ENCODE data around the gene CCDC7.

DNA sequence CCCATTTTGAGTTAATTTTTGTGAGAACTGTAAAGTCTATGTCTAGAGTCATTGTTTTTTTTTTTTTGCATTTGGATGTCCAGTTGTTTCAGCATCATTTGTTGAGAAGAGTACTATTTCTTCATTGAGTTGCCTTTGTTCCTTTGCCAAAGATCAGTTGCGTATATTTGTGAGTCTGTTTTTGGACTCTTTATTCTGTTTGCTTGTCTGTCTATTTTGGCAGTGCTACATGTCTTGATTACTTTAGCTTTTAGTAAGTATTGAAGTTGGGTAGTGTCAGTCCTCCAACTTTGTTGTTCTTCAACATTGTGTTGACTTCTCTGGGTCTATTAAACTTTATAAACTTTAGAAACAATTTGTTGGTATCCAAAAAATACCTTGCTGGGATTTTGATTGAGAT, 31.6 kb downstream of the CCDC7 start:
- TF ChIP-seq POLR2AphosphoS5 (IDR thresholded peaks at IDR 0.05; ENCODE audit: low read depth, low read length): no peak
- TF ChIP-seq POLR2A (IDR thresholded peaks at IDR 0.05; ENCODE audit: low read depth, low read length): no peak
- TF ChIP-seq TAF1 (IDR thresholded peaks at IDR 0.05; ENCODE audit: borderline replicate concordance, low read depth, low read length): no peak

Data from GM12892 (cell line).